ENCODE data around the gene ADK.

The ADK gene

GRCh38 chr10:74500816-74501215 lies 349.8 kb downstream of the ADK start:
- H3K27ac ChIP-seq: no peak overlapping the region

GRCh38 chr10:74502963-74503608 lies 352.1 kb downstream of the ADK start:
- no peaks in the 10 kb centered on the region for H3K4me1 ChIP-seq (ENCODE audit: control insufficient read depth in 1 of 2, insufficient read depth in 1 of 2, low read depth in 1 of 2, low read length in 1 of 2)
- no peaks in the 10 kb centered on the region for H3K9me3 ChIP-seq
- H3K27me3 ChIP-seq: no peaks in the 10 kb centered on the region
- H3K27ac ChIP-seq: no peak overlapping the region
- no peak overlapping the region for H3K4me3 ChIP-seq (ENCODE audit: low read depth in 1 of 2, low read length in 1 of 2)
- TF ChIP-seq CTCF (IDR thresholded peaks at IDR 0.05): no peak
- H3K36me3 ChIP-seq: no peaks in the 10 kb centered on the region

More at GRCh38 chr10:74500816-74501215, 349.8 kb downstream of the ADK start:
- Histone ChIP-seq H3K27me3 (no peaks in the 10 kb centered on the region), H3K4me3 (ENCODE audit: low read depth in 1 of 2, low read length in 1 of 2) (no peak overlapping the region), H3K36me3 (no peaks in the 10 kb centered on the region), H3K9me3 (no peaks in the 10 kb centered on the region), H3K4me1 (ENCODE audit: control insufficient read depth in 1 of 2, insufficient read depth in 1 of 2, low read depth in 1 of 2, low read length in 1 of 2) (no peaks in the 10 kb centered on the region)
- no peak for TF ChIP-seq CTCF (IDR thresholded peaks at IDR 0.05)

- H3K4me3 ChIP-seq (ENCODE audit: low read depth in 1 of 2, low read length in 1 of 2): no peak overlapping the region
- H3K9me3 ChIP-seq: peaks cover under 1% of the 10 kb centered on the region
- no peaks in the 10 kb centered on the region for H3K36me3 ChIP-seq
- no peaks in the 10 kb centered on the region for H3K4me1 ChIP-seq (ENCODE audit: control insufficient read depth in 1 of 2, insufficient read depth in 1 of 2, low read depth in 1 of 2, low read length in 1 of 2)
- H3K27ac ChIP-seq: no peak overlapping the region
- no peaks in the 10 kb centered on the region for H3K27me3 ChIP-seq
- TF ChIP-seq CTCF (IDR thresholded peaks at IDR 0.05): no peak
Measured at GRCh38 chr10:74507951-74508350, 356.9 kb downstream of the ADK start.

- H3K4me3 ChIP-seq (ENCODE audit: low read depth in 1 of 2, low read length in 1 of 2): no peak overlapping the region
- H3K4me1 ChIP-seq (ENCODE audit: control insufficient read depth in 1 of 2, insufficient read depth in 1 of 2, low read depth in 1 of 2, low read length in 1 of 2): no peaks in the 10 kb centered on the region
- H3K36me3 ChIP-seq: no peaks in the 10 kb centered on the region
- H3K9me3 ChIP-seq: peaks cover 17% of the 10 kb centered on the region
- no peak overlapping the region for H3K27ac ChIP-seq
- H3K27me3 ChIP-seq: no peaks in the 10 kb centered on the region
- no peak for TF ChIP-seq CTCF (IDR thresholded peaks at IDR 0.05)
Measured at GRCh38 chr10:74510594-74510993, 359.6 kb downstream of the ADK start.

GRCh38 chr10:74511051-74511450 lies 360.0 kb downstream of the ADK start:
- Histone ChIP-seq H3K36me3 (no peaks in the 10 kb centered on the region), H3K4me3 (ENCODE audit: low read depth in 1 of 2, low read length in 1 of 2) (no peak overlapping the region), H3K27me3 (no peaks in the 10 kb centered on the region), H3K27ac (no peak overlapping the region), H3K9me3 (peaks cover 17% of the 10 kb centered on the region), H3K4me1 (ENCODE audit: control insufficient read depth in 1 of 2, insufficient read depth in 1 of 2, low read depth in 1 of 2, low read length in 1 of 2) (no peaks in the 10 kb centered on the region)
- TF ChIP-seq CTCF (IDR thresholded peaks at IDR 0.05): no peak

All from neutrophil (primary cell).